OCI-LY7 (cell line): Measurements from ENCODE around the gene MACC1. TPM values are rescaled to one million over a fixed set of nuclear protein-coding genes. Genes with fewer than 3 reads are reported as not detected.

Experiments used
- BruUV-seq: library from RNA; stranded (reverse); fragments of 400-500 nt; replicated peaks from 2 replicates; lab custom pipeline; 2021; lab: Mats Ljungman, UMichigan
- CTCF ChIA-PET: fragments of 300-600 bp; sonication (Branson Sonifier 250); formaldehyde crosslinking; loops from one replicate; lab custom pipeline; 2022; ENCODE audit warnings: antibody characterized with exemption; ENCODE audit not compliant: unreplicated experiment; lab: Charles Lee
- POLR2A ChIA-PET: fragments of 300-600 bp; sonication (Branson Sonifier 250); formaldehyde crosslinking; loops from one replicate; lab custom pipeline; 2022; ENCODE audit warnings: antibody characterized with exemption; lab: Charles Lee
- DNase-seq: peaks from one replicate; pipeline ENCODE4 v3.0.0-alpha.2; 2015; ENCODE audit warnings: low spot score
- H2AFZ ChIP-seq: fragments of 200-600 bp; sonication (generic), shearing (Covaris generic); 2 replicates; pipeline ENCODE4 v1.6.1; 2014; ENCODE audit warnings: mild to moderate bottlenecking, antibody characterized with exemption, low read length, moderate library complexity
- H3K27ac ChIP-seq: fragments of 200-600 bp; sonication (generic); 2 replicates; pipeline ENCODE4 v1.5.1; 2014; ENCODE audit warnings: mixed run types, low read depth, mild to moderate bottlenecking, moderate library complexity, low read length, inconsistent platforms; ENCODE audit not compliant: poor library complexity, severe bottlenecking
- H3K36me3 ChIP-seq: fragments of 200-600 bp; sonication (generic); 2 replicates; pipeline ENCODE4 v1.6.1; 2014; ENCODE audit warnings: mild to moderate bottlenecking, antibody characterized with exemption, low read length, moderate library complexity, mixed read lengths; ENCODE audit not compliant: insufficient read depth
- H3K4me1 ChIP-seq: fragments of 200-600 bp; sonication (generic); 2 replicates; pipeline ENCODE4 v1.5.1; 2014; ENCODE audit warnings: mild to moderate bottlenecking, low read length; ENCODE audit not compliant: insufficient read depth, poor library complexity, severe bottlenecking
- H3K4me2 ChIP-seq: fragments of 200-600 bp; sonication (generic); 2 replicates; pipeline ENCODE4 v1.6.1; 2014; ENCODE audit warnings: mild to moderate bottlenecking, low read length
- H3K4me3 ChIP-seq: fragments of 200-600 bp; sonication (generic); 2 replicates; pipeline ENCODE4 v1.5.1; 2014; ENCODE audit warnings: mild to moderate bottlenecking, low read depth, low read length; ENCODE audit not compliant: poor library complexity, severe bottlenecking
- H3K79me2 ChIP-seq: fragments of 200-600 bp; sonication (generic); 2 replicates; pipeline ENCODE4 v1.6.1; 2016; ENCODE audit warnings: low read depth, mild to moderate bottlenecking, low read length, moderate library complexity, mixed read lengths; ENCODE audit not compliant: insufficient read depth
- H3K9me2 ChIP-seq: fragments of 200-600 bp; sonication (generic); 2 replicates; pipeline ENCODE4 v1.6.1; 2016; ENCODE audit warnings: mild to moderate bottlenecking, low read length, mixed read lengths; ENCODE audit not compliant: insufficient read depth
- H3K9me3 ChIP-seq: fragments of 200-600 bp; sonication (generic); 2 replicates; pipeline ENCODE4 v1.6.1; 2014; ENCODE audit warnings: mild to moderate bottlenecking, mixed run types, low read length, mixed read lengths
- H4K20me1 ChIP-seq: fragments of 200-600 bp; sonication (generic); 2 replicates; pipeline ENCODE4 v1.6.1; 2014; ENCODE audit warnings: mild to moderate bottlenecking, antibody characterized with exemption, low read length, moderate library complexity, mixed read lengths; ENCODE audit not compliant: insufficient read depth
- CTCF ChIP-seq: fragments of 200-600 bp; sonication (generic); conservative IDR thresholded peaks from 2 replicates; pipeline ENCODE4 v1.5.1; 2014; ENCODE audit warnings: mild to moderate bottlenecking, antibody characterized with exemption, low read length, moderate library complexity, mixed read lengths
- EZH2phosphoT487 ChIP-seq: fragments of 200-600 bp; sonication (generic); IDR thresholded peaks from 2 replicates; pipeline ENCODE4 v1.6.1; 2018; ENCODE audit warnings: low read depth, borderline replicate concordance, mild to moderate bottlenecking, mixed run types, antibody characterized with exemption, low read length, moderate library complexity, mixed read lengths
- intact Hi-C: fragments of 100-400 bp; cut with micrococcal nuclease; formaldehyde crosslinking; loops from one replicate; pipeline ENCODE4 v1.10.0; 2022; ENCODE audit not compliant: unreplicated experiment
- total RNA-seq, 2 experiments: library from RNA; depleted of rRNA in 1 of 2; stranded (reverse); fragments of >200 nt in 1 of 2; shearing (Covaris generic) in 1 of 2; gene quantifications; 2 replicates each; pipeline ENCODE4 v1.2.3, GENCODE V29; 2014 to 2022

The MACC1 gene
- total RNA-seq, 2 experiments from 2014 or later: 5.0 to 11.1 TPM

DNA sequence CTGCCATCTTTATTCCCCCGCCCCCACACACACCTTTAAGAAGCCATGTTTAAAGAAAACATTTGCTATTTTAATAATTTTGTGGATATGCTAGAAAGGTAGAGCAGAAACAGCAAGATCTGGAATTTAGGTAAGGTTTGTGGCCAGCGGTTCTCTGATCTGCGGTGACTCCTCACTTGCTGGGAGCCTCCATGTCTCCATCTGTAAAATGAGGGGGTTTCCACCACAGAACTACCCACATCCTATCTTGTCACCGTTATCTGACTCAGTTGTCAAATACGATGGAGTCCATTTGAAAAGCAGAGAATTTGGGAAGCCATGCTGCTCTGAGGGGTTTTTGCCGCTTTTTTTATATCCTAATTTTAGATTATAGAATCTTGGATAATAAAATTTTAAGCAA lies 23.3 kb downstream of the MACC1 start:
- Histone ChIP-seq H3K4me1 (peaks cover 59% of the 10 kb centered on the region), H3K79me2 (peaks cover 12% of the 10 kb centered on the region; the same call in 1 of the 2 replicates), H3K27ac (peak overlapping the region; percentile 47), H3K36me3 (peaks cover 5% of the 10 kb centered on the region; the same call in 1 of the 2 replicates), H2AFZ (no peak overlapping the region), H4K20me1 (no peaks in the 10 kb centered on the region), H3K9me2 (no peaks in the 10 kb centered on the region), H3K4me3 (peak overlapping the region; percentile 15), H3K9me3 (no peaks in the 10 kb centered on the region), H3K4me2 (peak overlapping the region; percentile 61)
- POLR2A ChIA-PET: interaction anchor here (0.6 to 2.7 kb wide), 3 partner anchors 9 to 26 kb away, joined by 3 to 10 read pairs (median 9); partner anchors contain the start of gene MACC1
- no peak for DNase-seq
- intact Hi-C loops: loop anchor here (5.0 kb wide), 1 partner anchor 487 kb away; the partner anchor contains the start of gene POLR1F
- no TSS peak for BruUV-seq
- CTCF ChIA-PET: no interaction called here
- TF ChIP-seq CTCF (no peak), EZH2phosphoT487 (no peak)

GRCh38 chr7:20193242-20193777 lies 23.9 kb downstream of the MACC1 start:
- Histone ChIP-seq H3K79me2 (peaks cover 12% of the 10 kb centered on the region; the same call in 1 of the 2 replicates), H3K4me3 (peak overlapping the region; percentile 15), H3K4me1 (peaks cover 56% of the 10 kb centered on the region), H3K27ac (peak overlapping the region; percentile 47), H3K4me2 (peak overlapping the region; percentile 61), H3K9me2 (no peaks in the 10 kb centered on the region), H3K36me3 (peaks cover 5% of the 10 kb centered on the region; the same call in 1 of the 2 replicates), H4K20me1 (no peaks in the 10 kb centered on the region), H2AFZ (no peak overlapping the region), H3K9me3 (no peaks in the 10 kb centered on the region)
- ChIA-PET CTCF (no interaction called here), POLR2A (interaction anchor here (0.6 to 2.7 kb wide), 8 partner anchors 9 to 83 kb away, joined by 3 to 10 read pairs (median 3); partner anchors contain the start of gene MACC1)
- intact Hi-C loops: loop anchor here (5.0 kb wide), 1 partner anchor 486 kb away; the partner anchor contains the start of gene POLR1F
- DNase-seq: peak; percentile 45
- BruUV-seq: no TSS peak
- no peak for TF ChIP-seq EZH2phosphoT487
- TF ChIP-seq CTCF: no peak
